RKO (cell line): ENCODE data around the gene SLIT3.

Experiments used
- DNase-seq: peaks from one replicate; pipeline ENCODE4 v3.0.0-alpha.2; 2016; ENCODE audit warnings: low spot score

The SLIT3 gene

GRCh38 chr5:168929656-168930055 is 371.3 kb downstream of the SLIT3 start:
- DNase-seq, result no peak

- DNase-seq, result no peak
Observed at GRCh38 chr5:168925160-168925559, 375.8 kb downstream of the SLIT3 start.

GRCh38 chr5:168921147-168921866 is 379.6 kb downstream of the SLIT3 start:
- DNase-seq, result no peak

GRCh38 chr5:168920019-168920810 is 380.7 kb downstream of the SLIT3 start:
- DNase-seq, result no peak

GRCh38 chr5:168917947-168918600 is 382.9 kb downstream of the SLIT3 start:
- no peak for DNase-seq

GRCh38 chr5:168916852-168917251 is 384.1 kb downstream of the SLIT3 start:
- no peak for DNase-seq

- no peak for DNase-seq
Observed at GRCh38 chr5:168916266-168916665, 384.7 kb downstream of the SLIT3 start.

GRCh38 chr5:168914491-168914890 is 386.4 kb downstream of the SLIT3 start:
- DNase-seq, result no peak

GRCh38 chr5:168910874-168911273 is 390.1 kb downstream of the SLIT3 start:
- no peak for DNase-seq

GRCh38 chr5:168908207-168908606 is 392.7 kb downstream of the SLIT3 start:
- no peak for DNase-seq

- no peak for DNase-seq
Observed at GRCh38 chr5:168903061-168903460, 397.9 kb downstream of the SLIT3 start.

- DNase-seq, result no peak
Observed at GRCh38 chr5:168899673-168900072, 401.3 kb downstream of the SLIT3 start.

- no peak for DNase-seq
Observed at GRCh38 chr5:168899264-168899663, 401.7 kb downstream of the SLIT3 start.

GRCh38 chr5:168898247-168898911 is 402.6 kb downstream of the SLIT3 start:
- no peak for DNase-seq

- no peak for DNase-seq
Observed at GRCh38 chr5:168897387-168898122, 403.4 kb downstream of the SLIT3 start.

- no peak for DNase-seq
Observed at GRCh38 chr5:168895295-168896071, 405.5 kb downstream of the SLIT3 start.

GRCh38 chr5:168893283-168893682 is 407.7 kb downstream of the SLIT3 start:
- DNase-seq, result no peak

GRCh38 chr5:168892618-168893186 is 408.2 kb downstream of the SLIT3 start:
- no peak for DNase-seq

- no peak for DNase-seq
Observed at GRCh38 chr5:168890816-168891812, 409.8 kb downstream of the SLIT3 start.
